Ascending aorta (tissue), 2 donors: Measurements from ENCODE around the gene KCNH1. TPM values are rescaled to one million over a fixed set of nuclear protein-coding genes. Genes with fewer than 3 reads are reported as not detected.

Source experiments
- DNase-seq, 2 donors: peaks; one replicate each; pipeline ENCODE4 v3.0.0-alpha.2; 2019; ENCODE audit warnings: low spot score in 2 of 2
- H3K27ac ChIP-seq, 2 donors: fragments of 200-600 bp; sonication (generic); one replicate each; pipeline ENCODE4 v1.5.1; 2016 to 2017; ENCODE audit warnings: mild to moderate bottlenecking in 1 of 2
- H3K27me3 ChIP-seq: fragments of 200-600 bp; sonication (generic); one replicate; pipeline ENCODE4 v1.5.1; 2017
- H3K36me3 ChIP-seq, 2 donors: fragments of 200-600 bp; sonication (generic); one replicate each; pipeline ENCODE4 v1.5.1; 2016
- H3K4me1 ChIP-seq, 2 donors: fragments of 200-600 bp; sonication (generic); one replicate each; pipeline ENCODE4 v1.5.1; 2016 to 2017; ENCODE audit warnings: mild to moderate bottlenecking in 1 of 2
- H3K4me3 ChIP-seq, 2 donors: fragments of 200-600 bp; sonication (generic); one replicate each; pipeline ENCODE4 v1.5.1; 2016 to 2017; ENCODE audit warnings: mild to moderate bottlenecking in 1 of 2
- H3K9me3 ChIP-seq, 2 donors: fragments of 200-600 bp; sonication (generic); one replicate each; pipeline ENCODE4 v1.5.1; 2016
- intact Hi-C: fragments of 100-400 bp; cut with DNase I; formaldehyde crosslinking; loops from one replicate; pipeline ENCODE4 v1.15.1; 2023
- total RNA-seq: library from RNA; depleted of rRNA; stranded (reverse); fragments of >200 nt; gene quantifications from one replicate; pipeline ENCODE4 v1.1.0, GENCODE V29; 2016
- TF ChIP-seq, protein P1 (sequence below), 3 experiments: fragments of 200-600 bp in 2 of 3; fragments of 450-650 bp in 1 of 3; sonication (generic) in 2 of 3; IDR thresholded peaks; one replicate each; pipeline ENCODE4 v1.5.1; 2016 to 2019; ENCODE audit warnings: antibody characterized with exemption in 3 of 3, mild to moderate bottlenecking in 1 of 3, moderate library complexity in 1 of 3

KCNH1 gene
- total RNA-seq, 1 donor from 2014 or later = not detected

DNA sequence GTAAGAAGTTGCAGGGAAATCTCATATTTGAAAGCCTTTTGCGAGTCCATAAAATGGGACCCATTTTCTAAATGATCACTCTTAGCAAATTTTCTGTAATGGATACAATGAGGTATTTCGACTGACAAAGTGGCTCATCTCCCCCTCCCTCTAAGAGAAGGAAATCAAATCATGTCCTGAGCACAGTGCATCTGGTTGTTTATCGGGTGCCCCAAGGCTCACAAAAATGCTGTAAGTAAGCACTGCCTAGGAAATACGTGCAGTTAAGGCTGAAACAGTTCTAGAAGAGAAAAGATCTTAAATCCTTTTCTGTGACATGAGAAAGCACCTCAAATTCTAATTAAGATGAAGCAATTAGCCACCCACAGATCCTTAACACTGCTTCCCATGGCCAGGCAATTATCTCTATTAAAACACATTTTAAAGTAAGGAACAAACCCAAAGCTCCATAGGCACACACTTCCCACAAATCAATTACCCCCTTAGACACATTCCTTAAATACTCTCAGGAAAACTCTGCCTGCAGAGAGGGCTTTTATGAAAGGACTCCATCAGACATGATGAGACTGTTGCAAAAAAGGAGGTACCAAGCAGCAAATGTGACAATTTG is 216.3 kb downstream of the KCNH1 start:
- intact Hi-C loops = no loop called here
- Histone ChIP-seq H3K27me3 (no peaks in the 10 kb centered on the region), H3K9me3 (no peaks in the 10 kb centered on the region), H3K4me3 (no peak overlapping the region), H3K27ac (no peak overlapping the region), H3K4me1 (no peaks in the 10 kb centered on the region), H3K36me3 (no peaks in the 10 kb centered on the region)
- TF ChIP-seq, protein P1, sequence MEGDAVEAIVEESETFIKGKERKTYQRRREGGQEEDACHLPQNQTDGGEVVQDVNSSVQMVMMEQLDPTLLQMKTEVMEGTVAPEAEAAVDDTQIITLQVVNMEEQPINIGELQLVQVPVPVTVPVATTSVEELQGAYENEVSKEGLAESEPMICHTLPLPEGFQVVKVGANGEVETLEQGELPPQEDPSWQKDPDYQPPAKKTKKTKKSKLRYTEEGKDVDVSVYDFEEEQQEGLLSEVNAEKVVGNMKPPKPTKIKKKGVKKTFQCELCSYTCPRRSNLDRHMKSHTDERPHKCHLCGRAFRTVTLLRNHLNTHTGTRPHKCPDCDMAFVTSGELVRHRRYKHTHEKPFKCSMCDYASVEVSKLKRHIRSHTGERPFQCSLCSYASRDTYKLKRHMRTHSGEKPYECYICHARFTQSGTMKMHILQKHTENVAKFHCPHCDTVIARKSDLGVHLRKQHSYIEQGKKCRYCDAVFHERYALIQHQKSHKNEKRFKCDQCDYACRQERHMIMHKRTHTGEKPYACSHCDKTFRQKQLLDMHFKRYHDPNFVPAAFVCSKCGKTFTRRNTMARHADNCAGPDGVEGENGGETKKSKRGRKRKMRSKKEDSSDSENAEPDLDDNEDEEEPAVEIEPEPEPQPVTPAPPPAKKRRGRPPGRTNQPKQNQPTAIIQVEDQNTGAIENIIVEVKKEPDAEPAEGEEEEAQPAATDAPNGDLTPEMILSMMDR (IDR thresholded peaks at IDR 0.05) = no peak
- DNase-seq = no peak

DNA sequence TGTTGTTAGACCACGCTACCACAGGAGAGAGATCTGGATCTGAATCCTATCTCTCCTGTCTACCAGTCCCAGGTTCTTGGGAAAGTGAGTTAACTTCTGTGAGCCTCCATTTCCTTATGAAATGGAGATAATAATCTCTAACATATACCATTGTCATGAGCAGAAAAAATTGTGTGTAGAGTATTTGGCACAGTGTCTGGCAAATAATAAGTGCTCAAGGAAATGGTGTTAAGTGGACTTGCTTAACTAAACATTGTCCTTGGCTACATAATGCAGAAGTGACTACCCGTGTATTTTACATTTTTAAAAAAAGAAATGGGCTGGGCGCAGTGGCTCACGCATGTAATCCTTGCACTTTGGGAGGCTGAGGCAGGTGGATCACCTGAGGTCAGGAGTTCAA is 217.4 kb downstream of the KCNH1 start:
- H3K27ac ChIP-seq = no peak overlapping the region
- H3K4me3 ChIP-seq = no peak overlapping the region
- no peaks in the 10 kb centered on the region for H3K9me3 ChIP-seq
- no peaks in the 10 kb centered on the region for H3K36me3 ChIP-seq
- intact Hi-C loops = no loop called here
- TF ChIP-seq, protein P1 (IDR thresholded peaks at IDR 0.05) = no peak
- no peaks in the 10 kb centered on the region for H3K4me1 ChIP-seq
- DNase-seq = no peak
- H3K27me3 ChIP-seq = no peaks in the 10 kb centered on the region

DNA sequence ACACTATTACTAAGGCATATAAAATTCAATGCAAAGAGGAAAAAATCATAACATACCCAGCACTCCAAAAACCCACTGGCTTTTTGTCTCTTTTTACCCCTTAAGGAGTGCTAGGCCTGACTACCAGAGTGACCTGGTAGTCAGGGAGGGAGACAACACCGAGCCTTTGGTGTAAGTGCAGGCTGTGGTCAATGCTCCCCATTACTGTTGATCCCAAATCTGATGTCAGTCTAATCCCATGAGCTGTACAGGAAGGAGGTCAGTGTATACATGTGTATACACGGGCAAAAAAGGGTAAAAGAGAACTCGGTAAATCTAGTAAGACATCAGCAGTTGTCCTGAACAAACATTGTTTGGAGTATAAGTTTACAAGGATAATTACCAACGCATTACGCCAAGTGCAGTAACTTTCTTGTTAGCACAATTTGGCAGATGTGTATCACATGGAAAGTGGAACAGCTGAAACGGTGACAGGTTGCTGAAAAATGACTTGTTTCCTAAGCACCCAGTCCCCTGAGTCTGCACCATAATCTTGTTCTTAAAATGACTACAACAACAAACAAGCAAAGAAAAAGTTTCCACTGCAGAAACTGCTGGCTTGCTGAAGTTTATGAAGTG is 217.9 kb downstream of the KCNH1 start:
- Histone ChIP-seq H3K9me3 (no peaks in the 10 kb centered on the region), H3K27ac (no peak overlapping the region), H3K27me3 (no peaks in the 10 kb centered on the region), H3K36me3 (no peaks in the 10 kb centered on the region), H3K4me1 (no peaks in the 10 kb centered on the region), H3K4me3 (no peak overlapping the region)
- TF ChIP-seq, protein P1 (IDR thresholded peaks at IDR 0.05) = no peak
- intact Hi-C loops = no loop called here
- DNase-seq = no peak

DNA sequence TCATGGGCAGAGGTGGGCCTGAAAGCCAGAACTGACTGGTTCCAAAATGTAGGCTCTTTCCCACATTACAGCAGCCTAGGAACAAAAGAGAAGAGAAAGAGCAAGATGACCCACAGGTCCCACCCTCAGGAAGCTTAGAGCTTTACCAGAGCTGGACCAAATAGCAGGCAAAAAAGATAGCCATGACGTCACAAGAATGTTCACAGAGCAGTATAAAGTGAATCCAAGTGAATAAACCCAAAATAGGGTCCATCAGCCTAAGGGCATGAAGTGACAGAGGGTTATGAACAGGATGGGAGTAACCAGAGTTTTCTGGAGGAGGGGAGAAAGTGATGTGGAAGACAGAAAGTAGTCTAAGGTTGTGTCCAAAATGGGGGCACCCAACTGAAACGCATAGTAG is 221.2 kb downstream of the KCNH1 start:
- no peak overlapping the region for H3K4me3 ChIP-seq
- intact Hi-C loops = no loop called here

DNA sequence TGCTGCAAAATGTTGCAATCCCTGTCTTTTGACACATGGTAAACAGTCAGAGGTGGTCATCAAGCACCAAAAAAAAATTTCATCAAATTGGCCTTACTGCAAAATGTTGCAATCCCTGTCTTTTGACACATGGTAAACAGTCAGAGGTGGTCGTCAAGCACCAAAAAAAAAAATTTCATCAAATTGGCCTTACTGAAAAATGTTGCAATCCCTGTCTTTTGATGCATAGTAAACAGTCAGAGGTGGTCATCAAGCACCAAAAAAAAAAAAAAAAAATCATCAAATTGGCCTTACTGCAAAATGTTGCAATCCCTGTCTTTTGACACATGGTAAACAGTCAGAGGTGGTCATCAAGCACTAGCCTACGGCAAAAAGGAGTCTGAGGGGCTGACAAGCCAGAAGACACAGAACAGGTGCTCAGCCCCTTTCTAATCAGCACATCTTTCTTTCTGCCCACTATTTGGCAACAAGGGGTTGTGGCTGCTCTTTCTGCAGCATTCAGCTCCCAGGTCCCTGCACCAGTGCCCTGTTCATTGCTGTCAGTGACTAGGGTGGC is 223.8 kb downstream of the KCNH1 start:
- TF ChIP-seq, protein P1 (IDR thresholded peaks at IDR 0.05) = no peak
- no peaks in the 10 kb centered on the region for H3K9me3 ChIP-seq
- no peak overlapping the region for H3K27ac ChIP-seq
- H3K27me3 ChIP-seq = no peaks in the 10 kb centered on the region
- intact Hi-C loops = no loop called here
- H3K36me3 ChIP-seq = no peaks in the 10 kb centered on the region
- no peak overlapping the region for H3K4me3 ChIP-seq
- H3K4me1 ChIP-seq = no peaks in the 10 kb centered on the region
- no peak for DNase-seq

More for the DNA sequence above, 221.2 kb downstream of the KCNH1 start:
- DNase-seq = no peak
- H3K27ac ChIP-seq = no peak overlapping the region
- H3K9me3 ChIP-seq = no peaks in the 10 kb centered on the region
- TF ChIP-seq, protein P1 (IDR thresholded peaks at IDR 0.05) = no peak
- no peaks in the 10 kb centered on the region for H3K27me3 ChIP-seq
- H3K36me3 ChIP-seq = no peaks in the 10 kb centered on the region
- H3K4me1 ChIP-seq = no peaks in the 10 kb centered on the region
